ENCODE measurements around the gene HLA-E.

HLA-E gene

GRCh38 chr6:30541515-30542403 lies 52.5 kb downstream of the HLA-E start:
- peak; percentile 64 to 75 (median 69) for DNase-seq (ENCODE audit: low read depth in 2 of 3, low spot score in 1 of 3)

GRCh38 chr6:30542404-30542725 lies 53.1 kb downstream of the HLA-E start:
- no peak for DNase-seq (ENCODE audit: low read depth in 2 of 3, low spot score in 1 of 3)

GRCh38 chr6:30542915-30543314 lies 53.6 kb downstream of the HLA-E start:
- no peak for DNase-seq (ENCODE audit: low read depth in 2 of 3, low spot score in 1 of 3)
